T follicular helper cell (primary cell): ENCODE results near the gene WDR18.
"Not testable (repeated sequence)": the region's sequence is repeated elsewhere in the genome, so short reads cannot be mapped to it uniquely, and the experiment has no call there.

Experiments
- DNase-seq: peaks from one replicate; pipeline ENCODE4 v3.0.0-alpha.2; 2020; ENCODE audit warnings: low read depth

WDR18 gene

DNA sequence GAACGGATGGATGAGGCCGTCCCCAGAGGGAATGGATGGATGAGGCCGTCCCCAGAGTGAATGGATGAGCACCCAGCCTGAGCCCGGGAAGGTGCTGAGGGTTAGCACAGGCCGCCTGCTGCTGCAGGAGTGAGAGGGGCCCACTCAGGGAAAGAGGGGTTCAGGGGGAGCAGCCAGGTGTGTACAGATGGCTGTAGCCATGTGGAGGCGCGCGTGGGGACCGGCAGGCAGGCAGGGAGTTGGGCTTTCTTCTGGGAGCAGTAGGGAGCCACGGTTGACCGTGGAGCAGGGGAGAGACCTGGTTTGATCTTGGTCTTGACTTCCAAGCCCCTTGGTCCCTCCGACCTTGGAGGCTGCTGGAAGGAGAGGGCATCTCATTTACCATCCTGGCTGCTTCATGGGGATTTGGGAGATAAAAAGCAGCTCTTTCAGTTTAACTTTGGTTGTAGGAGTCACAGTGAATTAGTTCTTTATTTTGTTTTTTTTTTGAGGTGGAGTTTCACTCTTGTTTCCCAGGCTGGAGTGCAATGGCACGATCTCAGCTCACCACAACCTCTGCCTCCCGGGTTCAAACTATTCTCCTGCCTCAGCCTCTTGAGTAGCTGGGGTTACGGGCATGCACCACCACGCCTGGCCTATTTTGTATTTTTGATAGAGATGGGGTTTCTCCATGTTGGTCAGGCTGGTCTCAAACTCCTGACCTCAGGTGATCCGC lies 33.6 kb upstream of the WDR18 start:
- no peak for DNase-seq

GRCh38 chr19:952049-952679 lies 32.0 kb upstream of the WDR18 start:
- no peak for DNase-seq

GRCh38 chr19:952680-953444 lies 31.3 kb upstream of the WDR18 start:
- no peak for DNase-seq

- no peak for DNase-seq
These were observed 30.5 kb upstream of the WDR18 start for GRCh38 chr19:953445-954271.

GRCh38 chr19:954272-954671 lies 29.9 kb upstream of the WDR18 start:
- DNase-seq: no peak

DNA sequence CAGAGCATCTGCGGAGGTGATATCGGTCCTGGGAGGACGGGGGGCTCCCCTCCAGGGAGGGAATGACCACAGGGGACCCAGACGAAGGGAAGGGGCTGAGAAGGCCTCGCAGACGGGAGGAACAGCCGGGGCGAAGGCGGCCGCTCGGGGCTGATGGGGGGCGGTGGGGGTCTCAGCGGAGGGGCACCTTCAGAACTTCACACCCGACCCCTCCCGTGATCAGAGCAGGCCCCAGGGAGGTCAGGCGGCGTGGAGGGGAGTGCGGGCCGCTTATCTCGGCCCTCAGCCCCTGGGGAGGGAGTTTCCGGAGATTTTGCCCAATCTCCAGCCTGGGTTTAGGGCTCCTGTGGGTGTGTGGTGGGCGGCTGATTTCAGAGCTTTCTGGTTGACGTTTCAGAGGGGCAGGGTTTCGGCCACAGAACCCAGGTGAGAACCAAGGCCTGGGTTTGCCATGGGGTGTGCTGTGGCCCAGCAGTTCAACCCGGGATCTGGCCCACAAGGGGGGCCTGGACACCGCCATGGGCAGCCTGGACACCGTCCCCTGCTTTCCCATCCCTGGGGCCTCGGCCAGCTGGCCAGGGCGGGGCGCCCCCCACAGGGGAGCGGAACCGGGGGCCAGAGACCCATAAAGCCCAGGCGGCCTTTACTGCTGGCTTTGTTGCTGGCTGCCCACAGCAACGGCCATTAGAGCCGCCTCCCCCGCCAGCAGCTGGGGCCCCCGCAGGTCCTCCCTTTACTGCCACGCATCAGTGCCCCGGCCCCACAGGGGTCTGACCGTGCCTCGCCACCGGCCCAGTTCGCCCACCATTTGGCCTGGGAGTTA lies 29.3 kb upstream of the WDR18 start:
- no peak for DNase-seq

DNA sequence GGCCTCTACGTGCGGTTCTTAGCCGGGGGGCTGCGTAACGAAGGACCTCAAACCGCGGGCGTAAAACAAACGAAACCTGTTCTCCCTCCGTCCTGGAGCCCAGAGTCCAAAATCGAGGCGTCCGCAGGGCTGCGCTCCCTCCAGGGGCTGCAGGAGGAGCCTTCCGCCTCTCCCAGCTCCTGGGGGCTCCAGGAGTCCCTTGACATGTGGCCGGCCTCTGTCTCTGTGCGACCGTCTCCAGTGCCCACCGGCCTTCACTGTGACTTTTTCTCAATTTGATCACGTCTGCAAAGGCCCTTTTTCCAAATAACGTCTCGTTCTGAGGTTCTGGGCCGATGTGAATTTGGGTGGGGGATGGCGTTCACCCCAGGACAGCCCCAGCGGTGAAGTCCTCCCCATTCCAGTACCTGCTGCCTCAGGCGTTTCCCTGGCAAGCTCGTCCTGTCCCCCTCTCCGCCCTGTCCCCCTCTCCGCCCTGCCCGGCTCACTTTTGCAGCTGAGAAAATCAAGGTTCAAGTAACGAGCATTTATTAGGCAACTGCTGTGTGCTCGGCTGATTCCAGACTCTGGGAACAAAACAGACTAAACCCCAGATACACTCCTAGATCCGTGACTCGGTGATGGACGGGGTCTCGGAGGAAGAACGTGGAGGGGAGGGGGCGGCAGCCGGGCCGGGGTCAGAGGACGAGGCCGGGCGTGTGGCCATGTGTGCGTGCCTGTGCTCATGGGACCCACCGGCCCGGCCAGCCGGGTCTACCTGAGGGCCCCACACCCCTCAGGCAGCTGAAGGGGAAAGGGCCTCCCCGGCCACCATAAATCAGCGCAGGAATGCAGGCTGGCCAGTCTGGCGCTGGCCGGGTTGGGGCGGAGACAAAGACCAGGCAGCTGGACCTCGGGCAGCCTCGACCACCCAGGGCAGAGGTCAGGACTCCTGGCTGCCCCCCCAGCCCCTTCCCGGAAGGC lies 28.1 kb upstream of the WDR18 start:
- no peak for DNase-seq

GRCh38 chr19:956766-957440 lies 27.2 kb upstream of the WDR18 start:
- DNase-seq: no peak

GRCh38 chr19:957578-957977 lies 26.6 kb upstream of the WDR18 start:
- not testable (repeated sequence) for DNase-seq

- no peak for DNase-seq
These were observed 24.9 kb upstream of the WDR18 start for GRCh38 chr19:958967-959855.

- no peak for DNase-seq
These were observed 24.1 kb upstream of the WDR18 start for GRCh38 chr19:960020-960419.

GRCh38 chr19:960601-960938 lies 23.6 kb upstream of the WDR18 start:
- no peak for DNase-seq

DNA sequence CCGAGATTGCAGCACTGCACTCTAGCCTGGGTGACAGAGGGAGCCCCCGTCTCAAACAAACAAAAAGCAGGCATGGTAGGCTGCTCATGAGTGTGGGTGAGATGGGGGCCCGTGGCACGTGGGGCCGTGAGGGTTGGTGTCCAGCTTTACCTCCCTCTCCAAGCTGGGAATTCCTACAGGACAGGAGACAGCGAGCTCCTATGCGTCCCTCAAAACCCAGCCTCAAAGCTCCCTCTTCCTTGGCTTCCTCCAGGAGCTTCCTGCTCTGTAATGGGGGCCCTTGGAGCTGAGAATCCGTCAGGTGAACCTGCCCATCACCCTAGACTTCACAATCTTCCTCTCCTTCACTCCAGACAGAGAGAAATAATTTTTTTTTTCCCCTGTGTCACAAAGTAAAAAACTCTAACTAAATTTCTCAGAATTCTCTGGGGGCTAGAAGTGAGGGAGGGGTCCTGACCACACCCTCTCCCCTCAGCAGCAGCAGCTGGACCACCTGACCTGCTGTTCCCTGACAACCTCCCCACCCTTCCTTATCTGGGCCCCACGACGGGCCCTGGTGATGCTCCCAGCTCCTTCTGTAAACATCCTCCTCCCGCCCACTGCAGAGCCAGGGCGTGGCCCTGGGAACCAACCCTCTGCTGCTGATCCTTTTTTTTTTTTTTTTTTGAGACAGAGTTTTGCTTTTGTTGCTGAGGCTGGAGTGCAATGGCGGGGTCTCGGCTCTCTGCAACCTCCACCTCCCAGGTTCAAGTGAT lies 22.1 kb upstream of the WDR18 start:
- no peak for DNase-seq

GRCh38 chr19:962683-963400 lies 21.3 kb upstream of the WDR18 start:
- no peak for DNase-seq

DNA sequence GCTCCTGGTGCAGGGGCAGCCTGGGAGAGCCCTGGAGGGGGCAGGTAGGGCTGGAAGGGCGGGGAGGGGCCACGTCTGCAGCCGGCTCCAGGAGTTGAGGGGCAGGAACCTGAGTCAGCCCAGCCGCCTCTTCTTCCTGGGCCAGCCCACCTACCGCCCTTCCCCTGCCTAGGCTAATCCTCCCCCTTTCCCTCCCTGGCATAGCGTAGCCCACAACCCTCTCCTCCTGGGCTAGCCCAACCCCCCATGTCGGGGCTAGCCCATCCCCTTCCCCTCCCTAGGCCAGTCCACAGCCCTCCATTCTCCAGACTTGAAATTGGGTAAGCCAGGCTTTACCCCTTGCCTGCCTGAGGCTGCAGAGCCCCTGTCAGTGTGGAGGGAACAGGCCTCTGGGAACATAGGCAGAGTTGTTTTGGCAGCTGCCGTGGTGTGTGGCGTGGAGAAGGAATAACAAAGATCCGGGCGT lies 20.6 kb upstream of the WDR18 start:
- DNase-seq: no peak

DNA sequence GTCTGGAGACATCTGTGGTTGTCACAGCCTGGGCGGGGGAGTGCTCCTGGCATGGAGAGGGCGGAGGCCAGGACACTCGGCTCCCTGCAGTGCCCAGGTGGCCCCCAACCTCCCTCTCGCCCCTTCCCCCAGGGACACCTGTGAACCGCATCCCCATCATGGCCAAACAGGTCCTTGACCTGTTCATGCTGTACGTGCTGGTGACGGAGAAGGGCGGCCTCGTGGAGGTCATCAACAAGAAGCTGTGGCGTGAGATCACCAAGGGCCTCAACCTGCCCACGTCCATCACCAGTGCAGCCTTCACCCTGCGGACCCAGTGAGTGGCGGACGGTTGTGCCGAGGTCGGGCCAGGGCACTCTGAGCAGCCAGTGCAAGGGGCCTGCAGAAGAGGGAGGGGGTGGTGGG lies 20.0 kb upstream of the WDR18 start:
- no peak for DNase-seq
